GM21381 (cell line): ENCODE results near the gene GALNT10.

Experiments used
- ATAC-seq: cut with Tn5 transposase; IDR thresholded peaks from one replicate; pipeline ENCODE4 v1.9.1; 2021; ENCODE audit warnings: mild to moderate bottlenecking, moderate library complexity; ENCODE audit not compliant: unreplicated experiment

The GALNT10 gene

DNA sequence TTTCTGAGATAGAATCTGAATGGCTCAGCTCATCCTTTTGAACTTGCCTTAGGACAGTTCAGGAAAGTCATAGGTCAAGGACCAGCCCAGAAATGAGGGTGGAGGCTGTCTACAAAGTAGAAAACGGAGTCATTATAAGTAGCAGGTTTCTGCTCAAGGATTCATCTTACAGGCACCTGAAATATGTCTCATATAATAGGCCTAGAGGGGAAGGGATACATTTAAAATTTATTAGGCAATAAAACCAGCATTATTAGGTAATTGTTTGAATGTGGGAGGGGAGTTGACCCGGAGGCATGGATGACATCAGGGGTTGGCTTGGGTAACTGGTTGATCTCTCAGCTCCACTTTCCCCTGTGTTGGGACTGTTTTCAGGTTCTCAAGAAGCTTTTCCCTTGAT, 11.9 kb upstream of the GALNT10 start:
- ATAC-seq: no peak

DNA sequence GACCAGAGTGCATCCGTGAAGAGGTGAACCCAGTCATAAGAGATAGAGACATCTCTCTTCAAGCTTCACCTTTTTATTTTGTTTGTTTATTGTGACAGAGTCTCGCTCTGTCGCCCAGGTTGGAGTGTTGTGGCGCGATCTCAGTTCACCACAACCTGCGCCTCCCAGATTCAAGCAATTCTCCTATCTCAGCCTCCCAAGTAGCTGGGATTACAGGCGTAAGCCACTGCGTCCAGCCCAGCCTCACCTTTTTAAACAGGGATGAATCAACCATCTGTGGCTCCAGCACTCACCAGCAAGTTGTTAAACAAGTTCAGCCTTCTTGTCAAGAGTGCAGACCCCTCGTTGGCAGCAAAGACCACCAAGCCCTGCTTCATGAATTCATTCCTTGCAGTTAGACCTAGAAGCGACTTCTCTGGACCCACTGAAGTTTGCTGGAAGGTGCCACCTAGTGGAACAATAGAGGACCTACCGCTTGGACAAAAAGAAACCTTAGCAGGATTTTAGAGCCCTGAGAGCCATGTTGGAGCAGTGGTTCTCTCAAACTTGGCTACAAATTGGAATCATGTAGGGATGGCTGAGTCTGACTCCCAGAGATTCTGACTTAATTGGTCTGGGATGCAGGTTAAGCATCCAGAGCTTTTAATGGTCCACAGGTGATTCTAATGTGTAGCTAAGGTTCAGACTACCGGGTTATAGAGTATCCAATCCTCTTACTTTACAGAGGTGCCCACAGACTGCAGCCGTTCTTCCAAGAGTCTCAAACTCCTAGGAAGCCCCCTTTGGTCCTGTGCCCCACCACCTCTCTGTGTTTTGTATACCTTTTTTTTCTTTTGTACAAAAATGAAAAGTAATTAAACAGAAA, 10.5 kb upstream of the GALNT10 start:
- ATAC-seq: peak; percentile 93

DNA sequence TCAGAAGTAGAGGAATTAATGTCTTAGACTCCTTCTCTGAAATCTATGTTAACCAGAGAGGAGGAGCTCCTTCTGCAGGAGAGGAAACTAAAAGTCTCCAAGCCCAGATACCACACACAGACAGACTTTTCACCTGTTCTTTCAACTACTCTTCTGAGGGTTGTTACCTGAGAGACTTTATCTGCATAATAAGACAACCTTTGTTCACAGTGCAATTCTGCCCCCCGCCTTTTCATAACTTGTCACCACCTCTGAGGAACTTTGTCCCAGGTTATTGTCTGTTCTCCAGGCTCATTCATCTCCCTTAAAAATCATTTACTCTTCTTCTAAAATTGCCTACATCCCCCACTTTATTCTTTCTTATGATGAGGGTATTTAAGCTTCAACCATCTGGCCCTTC, 9.4 kb upstream of the GALNT10 start:
- no peak for ATAC-seq

DNA sequence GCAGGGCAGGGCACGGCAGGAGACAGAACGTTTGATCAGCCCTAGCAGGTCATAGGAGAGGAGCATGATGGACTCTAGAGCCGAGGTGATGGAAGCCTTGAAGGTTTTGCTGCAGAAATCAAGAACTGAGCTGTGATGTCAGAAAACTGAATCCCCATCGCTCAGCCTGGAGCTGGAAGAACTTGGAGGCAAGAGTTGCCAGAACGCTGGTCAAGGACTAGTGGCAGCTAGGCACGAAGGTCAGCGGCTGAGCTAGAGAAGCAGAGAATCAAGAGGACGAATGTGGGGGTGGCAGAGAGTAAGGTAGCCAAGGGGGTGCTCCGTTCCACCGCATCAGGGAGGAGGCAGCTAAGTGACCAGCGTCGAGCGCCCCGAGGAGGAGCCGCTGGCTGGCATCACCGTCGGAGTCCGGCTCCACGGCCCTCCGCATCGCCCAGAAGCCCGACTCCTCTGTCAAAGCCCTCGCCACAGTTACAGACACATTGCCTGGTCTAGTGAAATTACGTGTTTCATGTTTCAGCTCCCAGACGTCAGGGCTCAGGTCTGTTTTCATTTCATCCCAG, 1.2 kb upstream of the GALNT10 start:
- ATAC-seq: no peak

DNA sequence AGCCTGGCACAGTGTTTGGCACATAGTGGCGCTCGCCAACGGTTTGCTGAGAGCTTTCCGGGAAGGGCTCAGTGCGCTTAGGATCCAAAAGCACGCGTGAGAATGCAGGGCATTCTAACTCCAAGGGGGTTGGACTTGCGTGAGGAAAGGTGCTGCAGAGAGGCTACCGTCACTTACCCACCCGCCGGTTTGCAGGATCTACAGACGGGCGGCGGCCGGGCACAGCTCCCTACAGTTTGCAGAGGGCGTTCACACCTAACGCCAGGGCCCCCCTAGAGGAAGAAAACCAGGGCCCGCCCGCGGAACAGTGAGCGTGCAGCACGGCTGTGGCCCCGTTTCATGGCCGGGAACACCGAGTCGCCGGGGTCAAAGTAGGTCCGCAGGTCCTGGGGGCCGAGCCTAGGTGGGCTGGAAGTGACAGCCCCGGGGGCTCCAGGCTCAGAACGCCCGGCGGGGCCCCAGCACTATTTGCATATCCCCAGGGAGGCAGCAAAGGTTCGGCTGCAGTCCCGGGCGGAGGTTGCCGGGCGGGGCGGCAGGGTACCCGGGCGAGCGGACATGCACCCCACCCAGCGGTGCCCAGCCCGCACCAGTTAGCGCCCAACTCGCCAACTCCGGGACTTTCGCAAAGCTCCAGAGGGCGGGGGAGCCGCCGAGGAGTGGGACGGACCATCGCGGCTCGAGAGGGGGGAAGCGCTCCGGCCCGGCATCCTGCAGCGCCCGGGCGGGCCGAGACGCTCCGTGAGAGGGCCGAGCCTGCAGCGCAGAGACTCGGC, 526 bp upstream of the GALNT10 start:
- ATAC-seq: peak; percentile 72

DNA sequence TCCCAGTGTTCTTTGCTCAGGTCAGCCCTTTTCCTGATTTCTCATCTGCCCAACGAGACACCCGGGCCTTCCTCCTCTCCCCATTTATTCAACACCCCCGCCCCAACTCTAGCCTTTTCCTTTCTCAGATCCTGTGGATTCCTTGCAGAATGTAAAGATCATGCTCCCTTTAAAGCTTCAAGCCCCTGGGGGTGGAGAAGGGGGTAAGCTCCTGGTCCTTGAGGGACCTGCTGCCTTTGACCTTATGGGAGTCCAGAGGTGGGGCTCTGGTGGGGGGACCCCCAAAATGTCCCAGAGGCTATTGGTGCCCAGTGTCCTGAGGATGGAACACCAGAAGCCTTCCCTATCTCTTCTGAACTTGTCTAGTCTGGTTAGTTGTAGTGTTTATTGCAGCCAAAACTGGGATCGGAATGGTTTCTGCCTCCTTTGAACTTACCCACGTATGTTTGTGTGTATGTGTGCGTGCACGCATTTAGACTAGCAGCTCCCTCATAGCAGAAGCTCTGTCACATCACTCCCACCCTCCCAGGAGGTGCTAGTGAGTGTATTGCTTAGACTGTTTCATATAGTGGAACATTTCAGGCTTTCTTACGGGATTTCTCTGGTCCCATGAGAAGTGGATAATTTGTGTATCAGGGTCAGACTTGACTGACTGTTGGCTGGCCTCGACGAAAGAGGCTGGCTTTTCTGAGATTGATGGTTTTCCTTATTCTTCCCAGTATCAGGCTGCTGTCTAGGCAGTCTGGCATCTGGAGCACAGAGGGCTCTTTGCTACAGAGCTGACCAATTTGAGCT, 1.1 kb downstream of the GALNT10 start:
- no peak for ATAC-seq

DNA sequence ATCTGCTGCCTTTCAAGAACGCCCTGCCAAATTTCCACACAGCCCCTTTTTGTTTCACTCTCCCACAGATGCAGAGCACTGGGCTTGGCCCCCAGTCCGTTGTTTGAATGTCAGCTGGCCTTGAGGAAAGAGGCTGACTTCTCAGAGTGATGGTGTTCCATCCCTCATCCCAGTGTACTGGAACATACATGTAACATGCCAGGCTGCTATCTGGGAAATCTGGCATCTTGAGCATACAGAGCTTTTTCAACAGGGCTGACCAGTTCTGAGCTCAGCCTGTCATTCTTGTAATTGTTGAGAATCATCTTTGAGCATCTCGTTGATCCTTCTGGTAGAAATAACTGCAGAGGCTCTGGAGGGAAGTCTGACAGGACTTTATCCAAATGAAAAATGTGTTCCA, 2.8 kb downstream of the GALNT10 start:
- no peak for ATAC-seq

DNA sequence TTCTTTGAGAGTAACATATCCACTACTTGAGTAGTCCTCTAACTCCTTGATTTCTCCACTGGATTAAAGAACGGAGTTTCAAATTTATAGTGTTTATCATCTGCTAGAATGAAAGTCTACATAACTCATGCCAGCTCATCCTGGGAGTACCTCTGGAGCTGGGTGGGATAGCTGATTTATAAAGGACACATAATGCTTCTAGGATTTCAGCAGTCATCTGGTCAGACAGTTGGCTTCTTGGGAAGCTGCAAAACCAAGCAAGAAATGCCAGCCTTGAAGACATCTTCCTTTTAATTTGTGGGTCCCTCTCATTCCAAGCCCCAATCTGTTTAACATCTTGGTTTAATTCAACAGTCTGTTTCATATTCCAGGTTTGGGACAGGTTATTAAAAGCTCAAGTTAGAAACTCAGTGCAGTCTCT, 3.2 kb downstream of the GALNT10 start:
- no peak for ATAC-seq

DNA sequence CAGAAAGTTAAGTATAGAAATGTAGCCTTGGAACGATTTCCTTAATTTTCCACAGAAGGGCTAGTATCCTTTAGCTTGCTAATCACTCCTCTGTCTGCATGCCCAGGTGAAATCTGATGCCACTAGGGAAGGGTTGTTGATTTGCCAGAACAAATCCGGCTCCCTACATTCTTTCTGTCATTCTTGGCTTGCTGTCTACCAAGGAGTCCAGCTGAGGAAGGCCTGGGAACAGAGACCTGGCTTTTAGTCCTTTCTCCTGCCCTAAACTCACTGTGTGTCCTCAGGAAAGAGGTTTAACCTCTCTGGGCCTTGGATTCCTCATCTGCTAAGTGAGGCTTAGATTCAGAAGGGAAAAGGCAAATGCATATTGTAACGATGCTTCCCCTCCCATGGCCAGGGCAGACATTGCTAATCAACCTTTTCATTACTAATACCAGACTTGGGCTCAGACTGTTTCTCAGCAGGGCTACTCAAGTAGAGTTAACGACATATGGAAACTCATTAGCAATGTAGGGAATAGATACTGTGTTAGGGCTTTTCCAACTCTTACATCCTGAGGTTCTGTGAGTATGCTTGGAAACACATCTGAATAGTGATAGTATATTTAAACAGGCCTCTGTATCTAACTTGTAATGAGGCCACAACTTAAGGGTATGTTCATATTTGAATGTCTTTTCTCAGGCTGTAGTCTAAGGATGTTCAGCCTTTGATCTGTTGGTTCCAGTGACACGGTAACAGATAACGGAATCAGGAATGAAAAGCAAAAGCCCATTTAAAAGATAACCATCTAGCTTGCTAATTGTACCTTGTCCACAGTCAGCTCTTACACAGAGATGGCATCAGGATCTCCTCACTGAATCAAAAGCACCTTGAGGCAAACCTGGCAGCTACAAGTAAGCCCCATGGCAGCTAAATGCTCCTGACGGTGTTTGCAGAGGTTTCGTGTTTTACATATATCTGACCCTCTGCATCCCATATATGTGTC, 4.1 kb downstream of the GALNT10 start:
- no peak for ATAC-seq

DNA sequence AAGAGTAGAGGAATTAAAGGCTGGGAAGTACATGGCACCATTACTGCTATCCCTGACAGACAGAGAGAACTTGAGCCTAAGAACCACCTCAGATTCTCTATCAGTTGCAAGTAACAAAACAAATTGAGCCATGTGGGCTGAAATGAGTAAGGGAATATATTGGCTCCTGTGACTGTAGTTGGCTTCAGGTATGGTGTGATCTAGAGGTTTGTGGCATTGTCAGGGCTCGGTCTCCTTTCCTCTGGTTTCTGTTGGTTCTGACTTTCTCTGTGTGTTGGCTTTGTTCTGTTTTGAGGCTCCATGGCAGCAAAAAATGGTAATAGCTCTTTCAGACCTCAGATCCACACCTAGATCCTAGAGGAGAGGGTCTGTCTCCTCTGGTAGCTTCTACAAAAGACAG, 5.7 kb downstream of the GALNT10 start:
- ATAC-seq: no peak

DNA sequence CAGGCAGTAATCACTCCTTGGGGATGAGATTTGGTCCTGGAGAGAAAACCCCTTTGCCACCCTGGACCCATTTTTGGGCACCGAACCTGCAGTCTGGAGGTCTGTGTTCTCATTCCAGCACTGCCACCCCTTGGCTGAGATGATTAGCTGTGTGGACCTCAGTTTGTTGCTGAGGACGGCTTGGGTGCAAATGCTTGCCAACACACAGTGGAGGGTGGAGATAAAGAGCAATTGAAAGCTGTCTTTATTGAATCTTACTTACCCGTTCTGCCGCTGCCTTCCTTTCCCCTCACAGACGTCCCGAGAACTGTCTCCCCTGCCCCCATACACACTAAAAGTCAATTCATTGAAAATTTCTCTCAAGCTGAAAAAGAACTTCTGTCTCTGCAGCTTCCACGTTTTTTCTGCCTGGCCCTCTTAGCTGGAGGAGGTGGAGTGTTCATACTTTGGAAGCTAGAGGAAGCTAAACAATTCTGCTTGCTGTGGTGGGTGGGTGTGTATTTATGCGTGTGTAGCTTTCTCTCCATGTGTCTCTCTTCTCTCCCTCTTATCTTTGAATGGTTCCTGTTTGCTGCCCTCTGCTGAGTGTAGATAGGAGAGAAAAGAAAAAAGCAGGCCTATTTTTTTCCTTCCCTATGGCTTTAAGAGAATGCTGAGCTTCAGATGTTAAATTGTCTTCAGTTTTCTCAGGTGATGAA, 6.6 kb downstream of the GALNT10 start:
- ATAC-seq: no peak

DNA sequence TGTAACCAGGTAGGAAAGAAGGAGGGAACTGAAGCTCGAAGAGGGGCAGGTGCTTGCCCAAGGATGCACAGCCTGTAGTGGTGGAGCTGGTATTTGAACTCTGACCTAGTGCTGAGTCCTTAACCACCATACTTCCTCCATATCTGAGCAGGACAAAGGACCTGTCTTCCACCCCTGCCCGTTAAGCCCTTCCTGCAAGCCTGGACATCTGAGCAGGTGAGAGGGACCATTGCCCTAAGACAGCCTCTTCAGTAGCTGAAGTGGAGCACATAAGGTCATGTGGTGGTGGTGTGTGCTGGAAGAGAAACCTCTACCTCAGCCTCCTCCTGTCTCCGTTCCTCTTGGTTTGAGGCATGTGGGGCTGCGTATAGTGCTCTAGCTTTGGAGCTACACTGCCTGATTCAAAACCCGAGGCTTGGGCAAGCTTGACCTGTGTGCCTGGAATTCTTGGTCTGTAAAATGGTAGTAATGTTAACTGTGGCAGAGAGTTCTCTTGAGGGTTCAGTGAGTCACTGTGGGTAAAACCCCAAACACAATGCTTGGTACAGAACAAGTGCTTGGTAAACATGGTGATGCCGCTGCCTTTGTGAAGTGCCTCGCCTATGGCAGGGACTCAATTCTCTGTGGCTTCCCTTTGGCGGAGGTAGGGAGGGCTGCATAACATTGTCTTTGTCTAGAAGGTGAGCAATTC, 7.4 kb downstream of the GALNT10 start:
- ATAC-seq: no peak

DNA sequence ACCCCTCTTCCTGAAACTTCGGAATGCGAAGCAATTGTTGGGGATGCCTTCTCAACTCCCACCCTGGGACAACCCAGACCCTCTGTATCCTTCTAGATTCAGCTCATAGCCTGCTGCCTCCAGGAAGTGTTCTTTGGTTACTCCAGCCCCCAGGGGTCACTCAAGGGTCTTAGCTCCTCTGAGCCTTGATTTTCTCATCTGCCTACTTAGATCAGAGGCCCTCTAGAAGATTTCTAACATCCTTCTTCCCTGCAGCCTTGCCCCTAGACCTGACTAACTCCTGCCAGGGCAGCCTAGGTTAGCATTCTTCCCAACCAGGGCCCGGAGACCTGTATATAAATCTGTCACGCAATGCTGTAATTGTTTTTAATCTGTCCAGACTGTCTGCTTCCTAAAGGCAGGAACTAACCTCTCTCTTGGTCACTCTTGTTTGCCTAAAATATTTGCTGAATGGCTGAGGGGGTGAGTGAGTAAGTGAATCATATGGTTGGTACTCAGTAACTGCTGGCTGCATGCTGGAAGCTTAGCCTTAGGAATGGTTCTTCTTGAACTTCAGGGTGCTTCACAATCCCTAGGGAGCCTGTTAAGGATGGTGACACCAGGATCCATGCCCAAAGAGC, 8.2 kb downstream of the GALNT10 start:
- ATAC-seq: no peak

DNA sequence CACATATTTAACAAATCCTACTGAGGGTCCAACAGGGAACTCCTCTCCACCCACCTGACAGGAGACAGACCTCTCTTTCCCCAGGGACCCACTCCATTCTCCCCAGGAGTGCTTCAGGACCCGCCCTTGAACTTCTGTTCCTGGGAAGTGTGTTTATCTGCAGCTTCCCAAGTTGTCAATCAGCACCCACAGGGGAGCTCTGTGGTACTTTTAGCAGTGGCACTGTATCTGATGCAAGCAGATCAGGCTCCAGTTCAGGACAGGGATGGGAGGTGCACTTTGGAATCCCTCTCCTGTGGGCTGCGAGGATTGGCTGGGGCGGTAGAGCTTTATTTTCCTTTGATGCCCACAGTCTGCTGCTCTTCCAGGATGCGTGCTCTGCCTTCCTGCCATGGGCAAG, 8.7 kb downstream of the GALNT10 start:
- ATAC-seq: no peak

DNA sequence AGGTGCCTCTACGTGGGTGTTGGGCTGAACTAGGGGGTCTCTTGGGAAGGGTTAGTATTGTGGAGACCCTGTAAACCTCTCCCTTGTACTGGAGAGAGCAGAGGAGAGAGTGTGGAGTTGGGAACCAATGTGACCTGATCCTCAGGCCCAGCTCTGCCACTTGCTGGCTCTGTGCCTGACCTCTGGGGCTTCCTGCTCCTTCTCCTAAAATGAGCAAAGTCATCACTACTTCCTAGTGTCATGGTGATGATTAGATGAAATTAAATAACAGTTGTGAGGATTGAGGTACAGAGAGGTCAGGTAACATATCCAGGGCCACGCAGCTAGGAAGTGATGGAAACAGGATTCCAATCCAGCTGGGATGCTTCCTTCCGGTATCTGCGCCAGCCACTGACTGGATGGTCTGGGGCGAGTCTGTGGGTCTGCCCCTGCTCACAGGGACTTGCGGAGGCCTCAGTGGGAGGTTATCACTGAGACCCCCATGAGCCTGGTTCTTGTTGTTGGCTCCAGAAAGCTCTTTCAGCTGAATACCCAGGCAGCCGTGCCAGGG, 9.2 kb downstream of the GALNT10 start:
- ATAC-seq: no peak

DNA sequence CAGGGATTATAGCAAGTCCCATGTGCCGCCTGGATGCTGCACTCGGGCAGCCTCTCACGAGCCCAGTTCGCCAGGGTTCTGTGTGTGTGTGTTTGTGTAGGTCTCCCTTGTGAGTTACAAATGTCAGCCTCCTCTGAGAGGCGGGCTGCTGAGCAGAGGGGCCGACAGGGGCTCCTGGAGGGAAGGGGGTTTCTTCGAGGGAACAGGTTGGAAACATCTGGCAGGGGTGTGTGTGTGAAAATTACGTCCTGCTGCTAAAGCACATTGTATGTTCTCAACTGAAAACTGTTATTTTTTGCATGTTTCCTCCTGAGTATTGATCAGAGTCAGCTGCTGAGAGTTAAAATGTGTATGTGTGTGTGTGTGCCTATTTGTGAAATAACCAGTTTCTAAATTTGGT, 9.7 kb downstream of the GALNT10 start:
- no peak for ATAC-seq

DNA sequence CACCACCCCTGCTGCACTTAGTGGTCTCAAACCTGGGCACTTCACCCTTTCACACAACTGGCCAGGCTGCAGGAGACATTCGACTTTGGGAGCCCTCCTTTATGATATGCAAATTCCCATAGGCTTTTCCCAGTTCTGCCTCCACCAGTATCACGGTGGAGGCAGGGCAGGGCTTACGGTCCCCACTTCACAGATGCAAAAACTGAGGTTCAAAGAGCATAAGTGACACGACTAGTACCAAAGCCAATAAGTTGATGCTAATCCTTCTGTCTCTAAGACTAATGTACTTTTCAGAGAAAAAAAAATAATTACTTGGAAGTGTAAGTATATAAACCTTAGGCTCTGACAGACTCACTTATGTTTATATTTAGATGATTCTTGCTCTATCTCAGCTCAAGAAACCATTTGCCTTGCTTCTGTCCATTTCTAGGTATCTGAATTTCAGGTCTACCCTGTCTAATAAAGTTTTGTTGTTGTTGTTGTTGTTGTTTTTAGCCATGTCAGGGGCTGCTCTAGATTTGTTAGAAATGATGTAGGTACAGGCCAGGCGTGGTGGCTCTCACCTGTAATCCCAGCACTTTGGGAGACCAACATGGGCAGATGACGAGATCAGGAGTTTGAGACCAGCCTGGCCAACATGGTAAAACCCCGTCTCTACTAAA, 10.7 kb downstream of the GALNT10 start:
- no peak for ATAC-seq
